GM11168 (cell line): ENCODE data around the gene MDM2.

ENCODE experiments used
- in situ Hi-C: fragments of 300-500 bp; cut with MboI; formaldehyde crosslinking; loops from one replicate; pipeline ENCODE4 v1.12.0; 2022; ENCODE audit warnings: low sequenced_read_pairs; ENCODE audit not compliant: unreplicated experiment

MDM2 gene

GRCh38 chr12:68896881-68897540 is 89.0 kb downstream of the MDM2 start:
- in situ Hi-C loops, result no loop called here

- in situ Hi-C loops, result no loop called here
Measured at GRCh38 chr12:68899251-68899771, 91.3 kb downstream of the MDM2 start.

GRCh38 chr12:68900241-68900640 is 92.3 kb downstream of the MDM2 start:
- in situ Hi-C loops, result no loop called here
